HG02623 (cell line): ENCODE results near the gene IGFBP4.
"Not testable (repeated sequence)": the region's sequence is repeated elsewhere in the genome, so short reads cannot be mapped to it uniquely, and the experiment has no call there.

Experiments
- ATAC-seq: cut with Tn5 transposase; IDR thresholded peaks from one replicate; pipeline ENCODE4 v1.9.1; 2021; ENCODE audit warnings: moderate library complexity; ENCODE audit not compliant: unreplicated experiment

IGFBP4 gene

GRCh38 chr17:40443196-40443987 lies at the start of gene IGFBP4:
IGFBP4 (plus strand) TSS chr17:40443450; CDS start chr17:40443736, 286 bp downstream.
- no peak for ATAC-seq

DNA sequence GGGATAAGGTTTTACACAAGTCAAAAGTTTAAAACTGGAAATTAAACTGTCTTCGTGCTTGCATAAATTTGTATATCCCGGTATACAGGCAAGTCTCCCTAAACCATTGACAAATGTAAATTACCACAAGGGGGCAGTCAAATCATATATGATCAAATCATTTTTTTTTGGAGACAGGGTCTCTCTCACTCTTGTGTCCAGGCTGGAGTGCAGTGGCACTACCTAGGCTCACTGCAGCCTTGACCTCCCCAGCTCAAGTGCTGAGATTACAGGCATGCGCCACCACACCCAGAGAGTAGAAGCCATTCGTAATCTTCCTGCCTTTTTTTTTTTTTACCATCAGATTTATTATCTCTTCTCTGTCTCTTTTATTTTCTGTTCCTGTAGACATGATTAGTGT lies 44.1 kb upstream of the IGFBP4 start:
- ATAC-seq = no peak

- no peak for ATAC-seq
These were observed 40.6 kb upstream of the IGFBP4 start for GRCh38 chr17:40402668-40403067.

- ATAC-seq = no peak
These were observed 39.2 kb upstream of the IGFBP4 start for GRCh38 chr17:40404003-40404402.

GRCh38 chr17:40407460-40407859 lies 35.8 kb upstream of the IGFBP4 start:
- no peak for ATAC-seq

- not testable (repeated sequence) for ATAC-seq
These were observed 33.7 kb upstream of the IGFBP4 start for GRCh38 chr17:40409540-40409939.

GRCh38 chr17:40410082-40410481 lies 33.2 kb upstream of the IGFBP4 start:
- ATAC-seq = no peak

GRCh38 chr17:40411821-40412220 lies 31.4 kb upstream of the IGFBP4 start:
- ATAC-seq = no peak

DNA sequence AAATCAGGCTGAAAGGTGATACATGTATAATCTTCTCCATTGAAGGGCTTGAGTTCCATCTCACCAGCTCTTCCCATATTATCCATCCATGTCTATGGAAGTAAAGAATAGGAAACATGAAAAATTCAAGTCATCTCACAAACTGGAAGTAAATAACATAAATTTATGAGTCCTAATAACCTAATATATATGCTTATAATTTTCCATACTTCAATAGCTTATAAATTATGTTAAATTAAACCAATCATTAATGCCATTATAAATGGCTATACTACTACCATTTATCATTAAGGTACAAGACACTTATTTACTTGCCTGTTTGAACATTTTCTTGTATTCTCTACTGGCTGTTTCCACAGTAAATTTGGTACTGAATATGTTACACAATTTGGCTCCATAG lies 30.4 kb upstream of the IGFBP4 start:
- no peak for ATAC-seq

- not testable (repeated sequence) for ATAC-seq
These were observed 28.9 kb upstream of the IGFBP4 start for GRCh38 chr17:40414312-40414711.

DNA sequence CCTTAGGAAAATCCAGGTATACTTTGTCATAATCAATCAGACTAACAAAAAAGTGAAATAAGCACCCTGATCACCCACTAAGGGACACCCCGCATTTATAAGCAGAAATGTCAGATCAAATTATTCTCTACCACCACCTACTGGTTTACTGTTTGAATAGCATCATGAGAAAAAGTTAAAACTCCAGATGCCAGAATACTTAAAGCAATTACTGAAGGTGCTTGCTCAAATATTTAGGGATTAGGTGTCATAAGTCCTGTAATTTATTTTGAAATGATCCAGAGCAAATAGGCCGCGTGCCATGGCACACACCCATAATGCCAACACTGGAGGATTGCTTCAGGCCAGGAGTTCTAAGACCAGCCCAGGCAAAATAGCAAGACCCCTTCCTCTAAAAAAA lies 27.9 kb upstream of the IGFBP4 start:
- ATAC-seq = no peak

- no peak for ATAC-seq
These were observed 26.6 kb upstream of the IGFBP4 start for GRCh38 chr17:40416671-40417070.

- ATAC-seq = no peak
These were observed 26.0 kb upstream of the IGFBP4 start for GRCh38 chr17:40417258-40417608.

- ATAC-seq = peak; percentile 97
These were observed 25.4 kb upstream of the IGFBP4 start, which contains the start of gene TOP2A for GRCh38 chr17:40417609-40418427. TOP2A (minus strand) TSS chr17:40417896; CDS start chr17:40417791, 105 bp downstream.

- ATAC-seq = no peak
These were observed 24.9 kb upstream of the IGFBP4 start for GRCh38 chr17:40418428-40418706.

GRCh38 chr17:40419559-40420331 lies 23.5 kb upstream of the IGFBP4 start:
- no peak for ATAC-seq

- ATAC-seq = no peak
These were observed 20.1 kb upstream of the IGFBP4 start for GRCh38 chr17:40422990-40423633.

GRCh38 chr17:40425741-40426140 lies 17.5 kb upstream of the IGFBP4 start:
- ATAC-seq = no peak

DNA sequence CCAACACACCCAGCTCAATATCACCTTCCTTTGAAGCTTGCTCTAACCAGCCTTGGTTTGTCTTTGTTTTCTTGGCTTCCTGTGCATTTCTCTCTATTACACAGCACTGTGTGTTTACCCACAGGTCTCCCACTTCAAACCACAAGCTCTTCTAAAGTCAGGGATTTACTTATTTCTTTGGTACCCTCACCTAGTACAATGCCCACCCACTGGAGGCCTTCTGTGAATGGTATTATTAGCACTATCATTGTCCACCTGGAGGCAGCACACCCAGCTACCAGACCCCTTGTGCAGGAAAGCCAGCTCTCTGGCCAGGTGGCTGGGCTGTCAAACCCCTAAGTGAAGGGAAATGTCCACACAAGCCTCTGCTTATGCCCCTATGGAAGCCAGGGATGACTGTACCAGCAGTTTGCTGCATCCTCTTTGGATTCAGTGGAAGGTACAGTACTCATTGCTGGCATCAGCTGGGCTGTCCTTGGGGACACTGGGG lies 16.2 kb upstream of the IGFBP4 start:
- ATAC-seq = no peak

GRCh38 chr17:40430272-40431230 lies 12.7 kb upstream of the IGFBP4 start:
- no peak for ATAC-seq
